Endothelial cell (in vitro differentiated cells): ENCODE measurements around the gene FETUB. TPM values are rescaled to one million over a fixed set of nuclear protein-coding genes. Genes with fewer than 3 reads are reported as not detected.

Experiments
- DNase-seq: peaks from one replicate; pipeline ENCODE4 v3.0.0; 2021; ENCODE audit warnings: low spot score
- H3K27ac Mint-ChIP-seq: one replicate; pipeline ENCODE4 v1.8.0; 2021; ENCODE audit warnings: mixed read lengths, inconsistent platforms; ENCODE audit not compliant: unreplicated experiment
- H3K27me3 Mint-ChIP-seq: one replicate; pipeline ENCODE4 v1.8.0; 2021; ENCODE audit warnings: mild to moderate bottlenecking, moderate library complexity, mixed read lengths, inconsistent platforms; ENCODE audit not compliant: unreplicated experiment
- H3K36me3 Mint-ChIP-seq: one replicate; pipeline ENCODE4 v1.8.0; 2021; ENCODE audit warnings: mild to moderate bottlenecking, low read depth, mixed read lengths, inconsistent platforms; ENCODE audit not compliant: unreplicated experiment
- H3K4me1 Mint-ChIP-seq: one replicate; pipeline ENCODE4 v1.8.0; 2021; ENCODE audit warnings: mild to moderate bottlenecking, mixed read lengths, inconsistent platforms; ENCODE audit not compliant: unreplicated experiment
- H3K4me3 Mint-ChIP-seq: one replicate; pipeline ENCODE4 v1.8.0; 2021; ENCODE audit warnings: mild to moderate bottlenecking, mixed read lengths, inconsistent platforms; ENCODE audit not compliant: unreplicated experiment
- H3K9me3 Mint-ChIP-seq: one replicate; pipeline ENCODE4 v1.8.0; 2021; ENCODE audit warnings: mixed read lengths, inconsistent platforms; ENCODE audit not compliant: unreplicated experiment
- CTCF ChIP-seq: fragments of 200-600 bp; sonication (generic); IDR thresholded peaks from one replicate; pipeline ENCODE4 v1.5.0; 2021; ENCODE audit warnings: antibody characterized with exemption; ENCODE audit not compliant: unreplicated experiment
- total RNA-seq: library from RNA; stranded (reverse); fragmentation: NEBNext Ultra II Directional; extraction: Animal tissue kit (Norgen Biotek cat#: 25700); gene quantifications from one replicate; pipeline ENCODE4 v1.2.1, GENCODE V29; 2021; ENCODE audit not compliant: unreplicated experiment

The FETUB gene
- total RNA-seq, 1 donor from 2014 or later: not detected

DNA sequence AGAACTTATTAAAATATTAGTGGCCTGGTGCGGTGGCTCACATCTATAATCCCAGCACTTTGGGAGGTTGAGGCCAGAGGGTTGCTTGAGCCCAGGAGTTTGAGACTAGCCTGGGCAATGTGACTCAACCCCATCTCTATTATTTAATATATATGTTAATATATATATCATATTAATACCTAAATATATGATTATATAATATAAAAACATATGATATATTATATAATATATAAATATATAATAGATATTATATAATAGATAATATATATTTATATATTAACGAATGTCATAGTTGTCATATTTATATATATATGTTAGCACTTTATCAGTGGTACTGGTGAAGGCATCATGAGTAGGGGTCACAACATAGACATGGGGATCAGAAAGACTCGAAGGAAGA lies 30.9 kb downstream of the FETUB start:
- no peak for DNase-seq
- Mint-ChIP-seq H3K27me3 (peaks cover 3% of the 10 kb centered on the region), H3K4me3 (no peak overlapping the region), H3K9me3 (no peaks in the 10 kb centered on the region), H3K27ac (no peak overlapping the region), H3K36me3 (no peaks in the 10 kb centered on the region), H3K4me1 (no peaks in the 10 kb centered on the region)
- TF ChIP-seq CTCF: no peak

- no peak overlapping the region for H3K27ac Mint-ChIP-seq
- TF ChIP-seq CTCF: no peak
- no peak overlapping the region for H3K4me3 Mint-ChIP-seq
- no peaks in the 10 kb centered on the region for H3K9me3 Mint-ChIP-seq
- H3K36me3 Mint-ChIP-seq: no peaks in the 10 kb centered on the region
- H3K27me3 Mint-ChIP-seq: no peaks in the 10 kb centered on the region
- no peak for DNase-seq
- peaks cover 4% of the 10 kb centered on the region for H3K4me1 Mint-ChIP-seq
Observed at GRCh38 chr3:186678604-186679003, 38.4 kb downstream of the FETUB start.

DNA sequence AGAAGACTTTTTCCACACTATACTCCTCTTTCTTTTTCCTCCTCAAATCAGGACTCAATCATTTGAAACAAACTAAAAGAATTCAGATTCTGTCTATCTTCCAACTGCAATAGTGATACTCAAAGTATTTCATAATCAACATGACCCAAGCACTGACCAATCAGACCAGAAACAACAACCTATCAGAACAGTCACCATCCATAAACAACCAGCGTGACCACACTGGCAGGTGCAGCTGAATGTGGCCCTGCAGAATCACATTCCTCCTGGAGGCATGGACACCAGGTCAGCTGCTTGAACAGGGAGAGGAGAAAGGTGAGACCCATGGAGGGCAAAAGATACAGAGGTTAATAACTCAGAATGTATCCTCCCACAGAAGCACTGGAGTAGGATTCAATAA lies 39.0 kb downstream of the FETUB start:
- DNase-seq: no peak
- Mint-ChIP-seq H3K27ac (no peak overlapping the region), H3K4me3 (no peak overlapping the region), H3K36me3 (no peaks in the 10 kb centered on the region), H3K9me3 (no peaks in the 10 kb centered on the region), H3K4me1 (peaks cover 4% of the 10 kb centered on the region), H3K27me3 (peaks cover 1% of the 10 kb centered on the region)
- TF ChIP-seq CTCF: no peak

DNA sequence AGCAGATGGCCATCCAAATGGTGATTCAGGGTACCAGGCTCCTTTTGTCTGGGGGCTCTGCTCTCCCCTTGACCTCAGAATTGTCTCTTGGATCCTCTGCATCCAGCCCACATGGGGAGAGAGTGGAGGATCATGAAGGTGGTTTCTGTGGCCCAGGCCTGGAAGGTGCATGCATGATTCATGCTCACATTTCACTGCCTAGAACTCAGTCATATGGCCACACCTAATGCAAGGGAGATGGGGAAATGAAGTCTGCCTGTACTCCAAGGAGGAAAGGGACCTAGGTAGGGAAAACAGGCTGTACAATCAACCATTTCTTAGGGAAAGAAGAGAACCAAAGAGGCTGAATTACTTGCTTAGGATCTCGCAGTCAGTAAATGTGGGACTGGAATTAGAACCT lies 40.7 kb downstream of the FETUB start:
- Mint-ChIP-seq H3K27ac (no peak overlapping the region), H3K36me3 (peaks cover 6% of the 10 kb centered on the region), H3K27me3 (peaks cover 5% of the 10 kb centered on the region), H3K9me3 (peaks cover 7% of the 10 kb centered on the region), H3K4me3 (no peak overlapping the region), H3K4me1 (peaks cover 4% of the 10 kb centered on the region)
- TF ChIP-seq CTCF: no peak
- DNase-seq: no peak

- H3K27ac Mint-ChIP-seq: no peak overlapping the region
- peaks cover 7% of the 10 kb centered on the region for H3K27me3 Mint-ChIP-seq
- TF ChIP-seq CTCF: no peak
- peaks cover 6% of the 10 kb centered on the region for H3K36me3 Mint-ChIP-seq
- H3K4me1 Mint-ChIP-seq: peaks cover 2% of the 10 kb centered on the region
- DNase-seq: no peak
- H3K4me3 Mint-ChIP-seq: no peak overlapping the region
- peaks cover 7% of the 10 kb centered on the region for H3K9me3 Mint-ChIP-seq
Observed at GRCh38 chr3:186682812-186683211, 42.6 kb downstream of the FETUB start.
